Thoracic aorta (tissue), 2 donors: ENCODE measurements around the gene MAEA. TPM values are rescaled to one million over a fixed set of nuclear protein-coding genes. Genes with fewer than 3 reads are reported as not detected.

ENCODE experiments used
- ATAC-seq: fragments of 150-250 bp; one replicate; pipeline ENCODE4 v1.8.0; 2017; ENCODE audit warnings: low read depth; ENCODE audit not compliant: insufficient number of reproducible peaks, low FRiP score
- DNase-seq: peaks from one replicate; pipeline ENCODE4 v3.0.0-alpha.2; 2020; ENCODE audit warnings: low spot score
- H3K27ac ChIP-seq, 2 donors: fragments of 200-600 bp; sonication (generic); 1 replicate in 1 of 2; 2 replicates in 1 of 2; pipeline ENCODE4 v1.5.1; 2016; ENCODE audit warnings: mild to moderate bottlenecking in 2 of 2, moderate library complexity in 2 of 2
- H3K27me3 ChIP-seq: fragments of 200-600 bp; sonication (generic); replicated peaks from 2 replicates; pipeline ENCODE4 v1.6.0; 2016; ENCODE audit warnings: mild to moderate bottlenecking; ENCODE audit not compliant: insufficient read depth
- H3K36me3 ChIP-seq: fragments of 200-600 bp; sonication (generic); one replicate; pipeline ENCODE4 v1.5.1; 2016
- H3K4me1 ChIP-seq, 2 donors: fragments of 200-600 bp; sonication (generic); 1 replicate in 1 of 2; 2 replicates in 1 of 2; pipeline versions ENCODE4 v1.5.1 to v1.6.0; 2016; ENCODE audit warnings: low read depth in 2 of 2, mild to moderate bottlenecking in 1 of 2; ENCODE audit not compliant: control insufficient read depth in 1 of 2
- H3K4me3 ChIP-seq: fragments of 200-600 bp; sonication (generic); 2 replicates; pipeline ENCODE4 v1.5.1; 2016; ENCODE audit warnings: mild to moderate bottlenecking
- H3K9me3 ChIP-seq: fragments of 200-600 bp; sonication (generic); 2 replicates; pipeline ENCODE4 v1.5.1; 2016
- CTCF ChIP-seq: fragments of 200-600 bp; sonication (generic); IDR thresholded peaks from one replicate; pipeline ENCODE4 v1.5.1; 2019; ENCODE audit warnings: antibody characterized with exemption
- total RNA-seq, 2 donors: library from RNA; depleted of rRNA; stranded (reverse); fragments of >200 nt; gene quantifications; one replicate each; pipeline versions ENCODE4 v1.1.0 to v1.2.3, GENCODE V29; 2016

MAEA gene
- total RNA-seq, 2 donors from 2014 or later = 53.7 to 83.8 TPM

- Histone ChIP-seq H3K4me3 (no peak overlapping the region), H3K4me1 (no peaks in the 10 kb centered on the region), H3K27ac (no peak overlapping the region), H3K9me3 (no peaks in the 10 kb centered on the region), H3K27me3 (no peaks in the 10 kb centered on the region), H3K36me3 (peaks cover 4% of the 10 kb centered on the region)
- DNase-seq = no peak
- TF ChIP-seq CTCF = no peak
- no peak for ATAC-seq
Observed at GRCh38 chr4:1367936-1368289, 78.2 kb downstream of the MAEA start.

DNA sequence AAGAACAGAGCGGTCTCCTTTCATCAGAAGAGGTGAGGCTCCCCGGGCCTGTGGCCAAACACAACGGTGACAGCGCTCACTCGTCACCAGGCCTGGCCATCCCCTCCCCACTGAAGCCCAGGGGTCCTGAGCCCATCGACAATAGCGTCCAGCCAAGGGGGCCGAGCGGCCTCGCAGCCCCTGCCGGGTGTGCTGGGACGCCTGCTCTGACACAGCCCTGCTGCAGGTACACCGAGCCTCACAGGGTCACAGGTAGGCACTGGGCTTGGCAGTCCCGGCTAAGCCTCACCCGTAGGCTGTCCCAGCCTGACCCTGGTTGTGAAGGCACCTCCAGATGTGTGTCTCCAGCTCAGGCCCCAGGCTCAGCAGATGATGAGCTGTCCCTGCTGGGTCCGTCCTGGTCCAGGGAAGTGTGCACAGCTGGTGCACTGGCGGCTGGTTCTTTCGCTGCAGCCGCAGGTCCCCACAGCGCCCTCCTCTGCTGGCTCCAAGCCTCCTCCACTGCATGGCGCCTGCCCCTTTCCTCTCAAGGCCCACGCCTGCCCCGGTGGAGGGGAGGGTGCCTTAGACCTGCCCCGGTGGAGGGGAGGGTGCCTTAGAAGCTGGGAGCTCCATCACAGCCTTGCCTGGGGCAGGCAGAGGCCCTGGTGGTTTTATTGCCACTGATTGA, 78.9 kb downstream of the MAEA start:
- no peak overlapping the region for H3K4me3 ChIP-seq
- H3K4me1 ChIP-seq = no peaks in the 10 kb centered on the region
- no peaks in the 10 kb centered on the region for H3K9me3 ChIP-seq
- H3K36me3 ChIP-seq = peaks cover 9% of the 10 kb centered on the region
- ATAC-seq = no peak
- no peak overlapping the region for H3K27ac ChIP-seq
- no peak for TF ChIP-seq CTCF
- no peaks in the 10 kb centered on the region for H3K27me3 ChIP-seq
- DNase-seq = no peak

GRCh38 chr4:1369091-1369450, 79.4 kb downstream of the MAEA start:
- H3K4me1 ChIP-seq = no peaks in the 10 kb centered on the region
- no peak for TF ChIP-seq CTCF
- H3K27me3 ChIP-seq = no peaks in the 10 kb centered on the region
- H3K27ac ChIP-seq = no peak overlapping the region
- no peak for DNase-seq
- peaks cover 11% of the 10 kb centered on the region for H3K36me3 ChIP-seq
- ATAC-seq = no peak
- H3K9me3 ChIP-seq = no peaks in the 10 kb centered on the region
- no peak overlapping the region for H3K4me3 ChIP-seq

DNA sequence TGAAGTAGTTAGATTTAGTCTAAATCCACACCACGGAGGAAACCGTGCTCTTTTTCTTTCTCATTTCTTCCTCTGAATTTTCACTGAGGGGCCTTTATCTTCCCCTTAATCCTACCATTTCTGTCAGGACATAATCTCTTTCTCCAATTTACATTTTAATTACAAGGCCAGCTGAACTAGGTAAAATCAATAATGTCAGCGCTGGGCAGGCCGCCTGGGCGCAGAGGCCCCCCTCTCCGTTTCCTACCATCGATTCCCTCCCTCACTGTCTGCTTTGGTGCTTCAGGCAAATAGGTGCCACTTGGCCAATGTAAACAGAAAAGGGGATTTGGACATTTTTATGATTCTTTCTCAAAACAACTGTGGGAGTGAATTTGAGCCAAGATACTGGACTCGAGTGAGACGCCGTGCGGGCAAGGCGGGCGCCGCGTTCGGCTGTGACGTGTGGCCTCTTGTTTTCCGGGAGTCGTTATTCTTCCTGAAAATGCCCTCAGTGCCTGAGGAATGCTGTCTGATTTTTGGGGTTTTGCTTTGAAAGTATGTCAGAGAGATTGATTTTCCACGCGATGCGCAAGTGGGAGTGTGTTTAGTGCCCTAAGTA, 79.9 kb downstream of the MAEA start:
- peaks cover 11% of the 10 kb centered on the region for H3K36me3 ChIP-seq
- TF ChIP-seq CTCF = no peak
- no peaks in the 10 kb centered on the region for H3K4me1 ChIP-seq
- no peaks in the 10 kb centered on the region for H3K9me3 ChIP-seq
- DNase-seq (no peak), ATAC-seq (no peak)
- no peak overlapping the region for H3K27ac ChIP-seq
- no peaks in the 10 kb centered on the region for H3K27me3 ChIP-seq
- no peak overlapping the region for H3K4me3 ChIP-seq

DNA sequence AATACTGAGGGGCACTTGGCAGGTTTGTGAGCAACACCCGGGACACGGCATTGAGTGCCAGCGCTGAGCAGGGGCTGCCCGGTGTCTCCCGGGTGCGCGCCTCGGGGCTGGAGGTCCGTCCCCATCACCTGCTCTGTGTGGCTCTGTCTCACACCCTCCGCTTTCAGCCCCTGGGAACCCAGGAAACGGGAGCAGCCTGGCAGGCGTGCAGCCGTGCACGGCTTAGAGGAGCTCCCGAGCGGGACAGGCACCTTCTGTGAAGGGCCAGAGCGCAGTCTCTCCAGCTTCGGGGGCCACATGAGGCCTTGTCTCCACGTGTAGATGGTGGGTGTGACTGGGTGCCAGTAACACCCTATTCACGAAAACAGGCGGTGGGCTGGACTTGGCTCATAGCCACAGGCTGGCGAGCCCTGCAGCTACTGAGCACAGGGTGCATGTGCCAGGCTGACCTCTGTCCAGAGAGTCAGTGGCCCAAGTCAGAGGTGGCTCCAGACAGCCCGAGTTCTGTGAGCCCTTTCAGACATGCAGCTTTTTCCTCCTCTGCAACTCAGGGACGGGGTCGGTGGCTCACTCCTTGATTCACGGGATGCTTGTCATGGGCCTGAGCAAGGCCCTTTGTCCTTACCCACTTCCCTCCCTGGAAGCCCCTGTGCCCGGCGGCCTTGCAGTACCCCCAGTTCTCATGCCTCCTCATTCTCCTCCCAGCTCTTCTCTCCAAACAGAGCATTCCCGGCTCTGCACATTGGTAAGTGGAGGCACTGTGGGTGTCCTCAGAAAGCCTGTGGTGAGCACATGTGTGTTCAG, 80.8 kb downstream of the MAEA start:
- H3K4me1 ChIP-seq = no peaks in the 10 kb centered on the region
- no peak overlapping the region for H3K27ac ChIP-seq
- H3K9me3 ChIP-seq = no peaks in the 10 kb centered on the region
- DNase-seq = no peak
- H3K27me3 ChIP-seq = no peaks in the 10 kb centered on the region
- no peak for ATAC-seq
- peaks cover 11% of the 10 kb centered on the region for H3K36me3 ChIP-seq
- TF ChIP-seq CTCF = no peak
- H3K4me3 ChIP-seq = no peak overlapping the region
